ENCODE measurements around the gene SURF4.

DNA sequence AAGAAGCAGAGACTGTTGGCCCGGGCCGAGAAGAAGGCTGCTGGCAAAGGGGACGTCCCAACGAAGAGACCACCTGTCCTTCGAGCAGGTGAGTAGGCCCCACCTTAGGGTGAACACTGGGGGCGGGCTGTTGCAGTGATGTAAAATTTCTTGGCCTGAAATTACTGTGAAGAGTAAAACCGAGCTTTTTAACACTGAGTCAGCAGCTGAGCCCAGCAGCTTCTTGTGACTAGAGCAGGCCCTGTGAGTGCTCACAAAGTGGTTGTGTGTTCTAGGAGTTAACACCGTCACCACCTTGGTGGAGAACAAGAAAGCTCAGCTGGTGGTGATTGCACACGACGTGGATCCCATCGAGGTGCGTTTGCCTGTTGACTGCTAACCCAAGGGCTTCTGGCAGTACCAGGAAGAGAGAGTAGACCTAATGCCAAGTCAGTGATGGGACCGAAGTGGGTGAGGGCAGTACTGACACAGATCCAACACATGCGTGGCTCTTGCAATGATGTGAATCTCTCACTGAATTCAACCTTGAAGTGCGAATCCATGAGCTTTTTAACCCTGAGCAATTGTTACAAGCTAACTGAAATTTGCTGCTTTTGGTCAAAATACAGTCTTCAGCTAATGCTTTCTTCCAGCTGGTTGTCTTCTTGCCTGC is 25.8 kb downstream of the SURF4 start:
- TF ChIP-seq CTCF (IDR thresholded peaks at IDR 0.05) (no peak), EHMT2 (IDR thresholded peaks at IDR 0.05; ENCODE audit: low read depth) (no peak), CHD2 (IDR thresholded peaks at IDR 0.05; ENCODE audit: low read length, partially characterized antibody) (no peak)
